GM12878 (cell line): ENCODE measurements around the gene NEUROG2. TPM values are rescaled to one million over a fixed set of nuclear protein-coding genes. Genes with fewer than 3 reads are reported as not detected.

Source experiments
- ATAC-seq: fragments of 200-7000 bp; cut with Tn5 transposase; 3 replicates; pipeline ENCODE4 v1.9.1; 2020; ENCODE audit warnings: mild to moderate bottlenecking, moderate library complexity
- BruUV-seq: library from RNA; stranded (reverse); fragments of 400-500 nt; replicated peaks from 2 replicates; lab custom pipeline; 2021; lab: Mats Ljungman, UMichigan
- CTCF ChIA-PET: fragments of 300-600 bp; sonication (Branson Sonifier 250); formaldehyde crosslinking; extraction: SDS; loops from one replicate; lab custom pipeline; 2021; ENCODE audit warnings: inconsistent platforms; lab: Yijun Ruan, JAX
- POLR2A ChIA-PET: fragments of 350-600 bp; formaldehyde crosslinking; extraction: SDS; loops from one replicate; lab custom pipeline; 2021; ENCODE audit warnings: inconsistent platforms; lab: Charles Lee
- RAD21 ChIA-PET: fragments of 300-600 bp; sonication (Branson Sonifier 250); formaldehyde crosslinking; loops from one replicate; lab custom pipeline; 2023; ENCODE audit warnings: antibody characterized with exemption; ENCODE audit not compliant: unreplicated experiment; lab: Charles Lee
- SMC1A ChIA-PET: fragments of 300-600 bp; sonication (Branson Sonifier 250); formaldehyde crosslinking; loops from one replicate; lab custom pipeline; 2023; ENCODE audit not compliant: unreplicated experiment, uncharacterized antibody; lab: Charles Lee
- DNase-seq: peaks from one replicate; pipeline ENCODE4 v3.0.0-alpha.2; 2011; ENCODE audit warnings: low read depth, low spot score
- FAIRE-seq: peaks from 3 replicates; lab custom pipeline; 2011; peaks lifted over from hg19 to GRCh38; lab: Jason Lieb, UNC
- H2AFZ ChIP-seq: 2 replicates; pipeline ENCODE4 v1.6.0; 2011; ENCODE audit warnings: low read depth, low read length, control low read depth; ENCODE audit not compliant: control insufficient read depth
- H3K27ac ChIP-seq: 2 replicates; pipeline ENCODE4 v1.5.1; 2011; ENCODE audit warnings: control low read depth; ENCODE audit not compliant: control insufficient read depth, insufficient read depth
- H3K27me3 ChIP-seq, 2 experiments: replicated peaks in 1 of 2; 2 replicates each; pipeline versions ENCODE4 v1.6.0 to v1.6.1; 2011; ENCODE audit warnings: low read length in 1 of 2; ENCODE audit not compliant: control insufficient read depth in 2 of 2, insufficient read depth in 2 of 2
- H3K36me3 ChIP-seq, 2 experiments: 2 replicates each; pipeline ENCODE4 v1.5.1; 2011; ENCODE audit warnings: low read length in 1 of 2; ENCODE audit not compliant: control insufficient read depth in 2 of 2, insufficient read depth in 2 of 2
- H3K4me1 ChIP-seq: 2 replicates; pipeline ENCODE4 v1.6.1; 2011; ENCODE audit warnings: mild to moderate bottlenecking, low read length, moderate library complexity, mixed read lengths; ENCODE audit not compliant: control insufficient read depth, insufficient read depth
- H3K4me2 ChIP-seq: 2 replicates; pipeline ENCODE4 v1.6.0; 2011; ENCODE audit warnings: control low read depth; ENCODE audit not compliant: control insufficient read depth, insufficient read depth
- H3K4me3 ChIP-seq: fragments of 200-600 bp; sonication (generic); 2 replicates; pipeline ENCODE4 v1.5.1; 2016
- H3K79me2 ChIP-seq: 2 replicates; pipeline ENCODE4 v1.6.0; 2011; ENCODE audit warnings: low read length; ENCODE audit not compliant: control insufficient read depth, insufficient read depth
- H3K9ac ChIP-seq: 2 replicates; pipeline ENCODE4 v1.8.0; 2011; ENCODE audit warnings: low read length, control low read depth, mixed read lengths; ENCODE audit not compliant: control insufficient read depth, insufficient read depth
- H3K9me3 ChIP-seq: replicated peaks from 3 replicates; pipeline ENCODE4 v1.5.1; 2011; ENCODE audit warnings: mild to moderate bottlenecking, low read length; ENCODE audit not compliant: control insufficient read depth, insufficient read depth
- H4K20me1 ChIP-seq: 2 replicates; pipeline ENCODE4 v1.6.0; 2011; ENCODE audit not compliant: control insufficient read depth, insufficient read depth
- BMI1 ChIP-seq: fragments of 450-650 bp; IDR thresholded peaks from 2 replicates; pipeline ENCODE4 v1.6.1; 2016; ENCODE audit warnings: mild to moderate bottlenecking, moderate library complexity, borderline replicate concordance
- KLF5 ChIP-seq: fragments of 450-650 bp; IDR thresholded peaks from 2 replicates; pipeline ENCODE4 v1.6.1; 2014; ENCODE audit warnings: mild to moderate bottlenecking; ENCODE audit not compliant: partially characterized antibody
- MEF2B ChIP-seq: fragments of 450-650 bp; IDR thresholded peaks from 2 replicates; pipeline ENCODE4 v1.6.1; 2018; ENCODE audit warnings: mild to moderate bottlenecking, moderate library complexity; ENCODE audit not compliant: partially characterized antibody, poor library complexity, severe bottlenecking
- MTA3 ChIP-seq: IDR thresholded peaks from 2 replicates; pipeline ENCODE4 v1.6.1; 2012; ENCODE audit warnings: low read length, inconsistent platforms, borderline replicate concordance
- WGBS: methylation state at CpG from one replicate; pipeline ENCODE4 v1.1.6; 2016; ENCODE audit warnings: low lambda C conversion rate; ENCODE audit not compliant: insufficient replicate concordance, insufficient coverage; ENCODE audit errors: missing lambda C conversion rate; 5-methylcytosine and 5-hydroxymethylcytosine counted together
- in situ Hi-C: fragments of 300-500 bp; cut with MboI; formaldehyde crosslinking; loops from 9 replicates; pipeline ENCODE4 v1.14.3; 2018; ENCODE audit warnings: mixed read lengths
- intact Hi-C: fragments of 100-400 bp; cut with micrococcal nuclease; formaldehyde crosslinking; loops from one replicate; pipeline ENCODE4 v1.14.2; 2022; ENCODE audit not compliant: unreplicated experiment
- polyA plus RNA-seq, 11 experiments: library from polyadenylated mRNA; depleted of rRNA in 4 of 11; unstranded in 6 of 11; stranded (reverse) in 5 of 11; fragments of >200 nt; fragmentation: Nextera tagmentation in 4 of 11; fragmentation: Illumina TruSeq in 1 of 11; extraction: Ambion mirVana in 4 of 11; extraction: Trizol in 1 of 11; gene quantifications; 1 replicate in 1 of 11; 2 replicates in 10 of 11; pipeline versions ENCODE4 v1.2.1 to v1.2.3, GENCODE V29; 2011 to 2016; ENCODE audit warnings: inconsistent platforms in 2 of 11, missing spikeins in 2 of 11, low read depth in 1 of 11
- total RNA-seq, 4 experiments: library from RNA; depleted of rRNA in 3 of 4; stranded (reverse); fragments of >200 nt in 3 of 4; fragmentation: Illumina TruSeq in 1 of 4; extraction: Trizol in 1 of 4; gene quantifications; 2 replicates each; pipeline versions ENCODE4 v1.2.1 to v1.2.3, GENCODE V29; 2013 to 2021

NEUROG2 gene
- total and polyA plus RNA-seq, 10 of the 15 experiments (the other 5 are each of a cell fraction or from before 2014, with no cell fraction given), result 0.53 to 3.3 (median 1.1) TPM

- ChIA-PET RAD21 (interaction anchor here (1.0 kb wide), 1 partner anchor 236 kb away, joined by 3 read pairs; no protein-coding TSS in a partner anchor), POLR2A (no interaction called here), CTCF (interaction anchor here (0.8 to 0.9 kb wide), 2 partner anchors 10 to 13 kb away, joined by 3 read pairs; no protein-coding TSS in a partner anchor), SMC1A (interaction anchor here (0.7 to 1.2 kb wide), 6 partner anchors 10 to 236 kb away, joined by 3 to 4 read pairs (median 3); no protein-coding TSS in a partner anchor)
- H3K4me3 ChIP-seq, result no peak overlapping the region
- no peaks in the 10 kb centered on the region; a peak in 1 of 4 replicates for H3K36me3 ChIP-seq
- H3K4me2 ChIP-seq, result no peak overlapping the region
- no TSS peak for BruUV-seq
- no peaks in the 10 kb centered on the region; the same call in 2 of the 3 replicates for H3K9me3 ChIP-seq
- no peaks in the 10 kb centered on the region for H3K27me3 ChIP-seq
- no peaks in the 10 kb centered on the region for H4K20me1 ChIP-seq
- H3K27ac ChIP-seq, result no peak overlapping the region
- WGBS, result 90% methylated on average over 4 of the region's 4 CpGs
- FAIRE-seq (no peak), ATAC-seq (peak; percentile 77), DNase-seq (no peak)
- H2AFZ ChIP-seq, result no peak overlapping the region
- TF ChIP-seq BMI1, result no peak
- no peak for TF ChIP-seq MTA3
- no peak for TF ChIP-seq KLF5
- TF ChIP-seq MEF2B, result no peak
- H3K4me1 ChIP-seq, result peaks cover 6% of the 10 kb centered on the region; the same call in 1 of the 2 replicates
- H3K9ac ChIP-seq, result no peak overlapping the region
- H3K79me2 ChIP-seq, result no peaks in the 10 kb centered on the region
- intact Hi-C loops, result no loop called here
- in situ Hi-C loops, result no loop called here
Observed at GRCh38 chr4:112563431-112564200, 47.6 kb upstream of the NEUROG2 start.
